A549 (cell line): ENCODE measurements around the gene RFWD3. TPM values are rescaled to one million over a fixed set of nuclear protein-coding genes. Genes with fewer than 3 reads are reported as not detected.

Experiments
- ATAC-seq, 2 experiments: fragments of 200-7000 bp in 1 of 2; fragments of >200 bp in 1 of 2; cut with Nextera tagmentation in 1 of 2; cut with Tn5 transposase in 1 of 2; 3 replicates each; pipeline versions ENCODE4 v1.8.0 to v1.9.1; 2018 to 2020; ENCODE audit warnings: mild to moderate bottlenecking in 1 of 2, moderate library complexity in 1 of 2
- CTCF ChIA-PET: fragments of 300-600 bp; sonication (Branson Sonifier 250); formaldehyde crosslinking; extraction: SDS; loops from one replicate; lab custom pipeline; 2021; ENCODE audit warnings: antibody characterized with exemption, inconsistent platforms; lab: Yijun Ruan, JAX
- POLR2A ChIA-PET: fragments of 350-600 bp; formaldehyde crosslinking; extraction: SDS; loops from one replicate; lab custom pipeline; 2021; ENCODE audit warnings: antibody characterized with exemption, inconsistent platforms; lab: Yijun Ruan, JAX
- DNase-seq, 2 experiments: peaks; one replicate each; pipeline versions ENCODE4 v3.0.0 to v3.0.0-alpha.2; 2011 to 2016; ENCODE audit warnings: low read depth in 1 of 2, low spot score in 1 of 2
- FAIRE-seq: peaks from 2 replicates; lab custom pipeline; 2011; peaks lifted over from hg19 to GRCh38; lab: Jason Lieb, UNC
- H3K27ac ChIP-seq, 2 experiments: fragments of >200 bp; sonication (Bioruptor Twin); formaldehyde crosslinking; 3 replicates each; pipeline ENCODE4 v1.5.1; 2016 to 2017
- H3K4me1 ChIP-seq: fragments of >200 bp; sonication (Bioruptor Twin); formaldehyde crosslinking; 3 replicates; pipeline ENCODE4 v1.6.1; 2016
- H3K4me2 ChIP-seq: fragments of >200 bp; sonication (Bioruptor Twin); formaldehyde crosslinking; 3 replicates; pipeline ENCODE4 v1.6.1; 2016
- H3K4me3 ChIP-seq: fragments of >200 bp; sonication (Bioruptor Twin); formaldehyde crosslinking; 3 replicates; pipeline ENCODE4 v1.5.1; 2016
- H3K9me3 ChIP-seq: fragments of >200 bp; sonication (Bioruptor Twin); formaldehyde crosslinking; 3 replicates; pipeline ENCODE4 v1.6.1; 2016
- CHD2 ChIP-seq: fragments of 150-350 bp; IDR thresholded peaks from 2 replicates; pipeline ENCODE4 v1.6.1; 2014; ENCODE audit warnings: low read length; ENCODE audit not compliant: partially characterized antibody
- EHF ChIP-seq: fragments of 250-450 bp; sonication (Bioruptor Pico); IDR thresholded peaks from 2 replicates; pipeline ENCODE4 v1.5.0; 2020; ENCODE audit warnings: mild to moderate bottlenecking
- ESRRA ChIP-seq: fragments of 150-350 bp; IDR thresholded peaks from 2 replicates; pipeline ENCODE4 v1.6.1; 2014; ENCODE audit warnings: mild to moderate bottlenecking, low read length, borderline replicate concordance
- FOSB ChIP-seq: fragments of 250-450 bp; sonication (Bioruptor Pico); IDR thresholded peaks from 2 replicates; pipeline ENCODE4 v1.5.0; 2020; ENCODE audit warnings: mild to moderate bottlenecking, moderate library complexity
- FOSL2 ChIP-seq, 2 experiments: fragments of 450-650 bp in 1 of 2; fragments of >200 bp in 1 of 2; sonication (Bioruptor Twin) in 1 of 2; formaldehyde crosslinking; IDR thresholded peaks; 2 replicates each; pipeline versions ENCODE4 v1.5.0 to v1.6.1; 2016 to 2020; ENCODE audit warnings: mild to moderate bottlenecking in 1 of 2, moderate library complexity in 1 of 2
- HEYL ChIP-seq: fragments of 250-450 bp; sonication (Bioruptor Pico); IDR thresholded peaks from 2 replicates; pipeline ENCODE4 v1.8.0; 2021; ENCODE audit warnings: mild to moderate bottlenecking, moderate library complexity
- HOXA7 ChIP-seq: fragments of 250-450 bp; sonication (Bioruptor Pico); IDR thresholded peaks from 2 replicates; pipeline ENCODE4 v1.5.0; 2020; ENCODE audit warnings: mild to moderate bottlenecking, moderate library complexity
- JUN ChIP-seq, 2 experiments: fragments of >200 bp; sonication (Bioruptor Twin); formaldehyde crosslinking; IDR thresholded peaks; 2 replicates in 1 of 2; 3 replicates in 1 of 2; pipeline ENCODE4 v1.6.1; 2016 to 2017
- JUNB ChIP-seq: fragments of >200 bp; sonication (Bioruptor Twin); formaldehyde crosslinking; IDR thresholded peaks from 2 replicates; pipeline ENCODE4 v1.6.1; 2016
- MAFK ChIP-seq: fragments of 450-650 bp; IDR thresholded peaks from 2 replicates; pipeline ENCODE4 v1.6.1; 2014; ENCODE audit not compliant: partially characterized antibody
- MAZ ChIP-seq: fragments of 150-350 bp; IDR thresholded peaks from 2 replicates; pipeline ENCODE4 v1.6.1; 2014; ENCODE audit warnings: antibody characterized with exemption, low read depth, low read length, borderline replicate concordance
- NFE2L2 ChIP-seq: fragments of 150-350 bp; conservative IDR thresholded peaks from 2 replicates; pipeline ENCODE4 v1.6.1; 2014; ENCODE audit warnings: low read length
- PHF8 ChIP-seq: fragments of 200-600 bp; sonication (generic); IDR thresholded peaks from 2 replicates; pipeline ENCODE4 v1.6.1; 2016; ENCODE audit warnings: low read depth, mild to moderate bottlenecking, antibody characterized with exemption, moderate library complexity, borderline replicate concordance
- RAD21 ChIP-seq, 2 experiments: fragments of >200 bp in 1 of 2; sonication (Bioruptor Twin) in 1 of 2; formaldehyde crosslinking in 1 of 2; IDR thresholded peaks in 1 of 2; conservative IDR thresholded peaks in 1 of 2; 2 replicates in 1 of 2; 3 replicates in 1 of 2; pipeline ENCODE4 v1.6.1; 2012 to 2018; ENCODE audit warnings: inconsistent platforms in 1 of 2
- REST ChIP-seq: fragments of 200-600 bp; sonication (generic); IDR thresholded peaks from 2 replicates; pipeline ENCODE4 v1.6.1; 2016; ENCODE audit warnings: antibody characterized with exemption, mild to moderate bottlenecking, moderate library complexity
- RNF2 ChIP-seq: fragments of 200-600 bp; sonication (generic); IDR thresholded peaks from 2 replicates; pipeline ENCODE4 v1.6.1; 2016; ENCODE audit warnings: low read depth, mild to moderate bottlenecking, antibody characterized with exemption, moderate library complexity, borderline replicate concordance
- SMC3 ChIP-seq: fragments of >200 bp; sonication (Bioruptor Twin); formaldehyde crosslinking; IDR thresholded peaks from 3 replicates; pipeline ENCODE4 v1.6.1; 2018; ENCODE audit warnings: inconsistent platforms
- TFCP2L1 ChIP-seq: fragments of 250-450 bp; sonication (Bioruptor Pico); IDR thresholded peaks from 2 replicates; pipeline ENCODE4 v1.5.0; 2021; ENCODE audit warnings: mild to moderate bottlenecking
- USF2 ChIP-seq: fragments of 450-650 bp; IDR thresholded peaks from 2 replicates; pipeline ENCODE4 v1.6.1; 2014; ENCODE audit warnings: antibody characterized with exemption
- ZC3H11A ChIP-seq: fragments of 450-650 bp; IDR thresholded peaks from 2 replicates; pipeline ENCODE4 v1.6.1; 2014; ENCODE audit warnings: antibody characterized with exemption, mild to moderate bottlenecking
- ZFP36 ChIP-seq: fragments of 450-650 bp; IDR thresholded peaks from 2 replicates; pipeline ENCODE4 v1.6.1; 2014; ENCODE audit warnings: borderline replicate concordance; ENCODE audit not compliant: partially characterized antibody
- WGBS: methylation state at CpG from one replicate; pipeline ENCODE4 v1.1.6; 2017; ENCODE audit errors: missing lambda C conversion rate; 5-methylcytosine and 5-hydroxymethylcytosine counted together
- polyA plus RNA-seq, 4 experiments: library from polyadenylated mRNA; depleted of rRNA in 3 of 4; stranded (reverse); fragments of >200 nt; fragmentation: RNase III in 1 of 4; extraction: RNeasy Plus Mini Kit Qiagen cat#74134 plus additional on column Dnase treatment in 1 of 4; gene quantifications; 2 replicates in 3 of 4; 3 replicates in 1 of 4; pipeline ENCODE4 v1.2.3, GENCODE V29; 2011 to 2017
- TF ChIP-seq, protein P1 (sequence below): fragments of 250-450 bp; sonication (Bioruptor Pico); IDR thresholded peaks from 2 replicates; pipeline ENCODE4 v1.5.0; 2020; ENCODE audit warnings: low read depth, mild to moderate bottlenecking, moderate library complexity
- TF ChIP-seq, protein P2 (sequence below): fragments of >200 bp; sonication (Bioruptor Twin); formaldehyde crosslinking; IDR thresholded peaks from 3 replicates; pipeline ENCODE4 v1.5.1; 2016

The RFWD3 gene
- polyA plus RNA-seq, 2 of the 4 experiments (the other 2 are of a cell fraction) = 36.1 to 50.6 TPM

DNA sequence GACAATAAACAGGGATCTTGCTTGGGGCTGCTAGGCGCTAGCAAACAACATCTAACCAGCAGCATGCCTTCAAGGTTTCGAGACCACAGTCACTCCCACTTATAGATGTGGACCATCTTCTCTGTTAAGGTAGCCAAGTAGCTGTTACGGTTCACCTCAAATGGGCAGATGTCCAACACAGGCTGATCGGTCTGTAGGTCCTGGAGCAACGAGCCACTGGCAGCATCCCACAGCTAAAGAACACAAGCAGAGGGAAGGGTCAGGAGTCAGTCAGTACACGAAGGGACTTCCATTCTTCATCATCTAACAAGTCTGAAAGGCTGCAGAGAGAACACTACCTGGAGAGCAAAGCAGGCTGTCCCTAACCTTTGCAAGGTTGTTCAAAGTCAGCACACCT is 42.8 kb downstream of the RFWD3 start:
- Histone ChIP-seq H3K9me3 (no peaks in the 10 kb centered on the region), H3K4me3 (no peak overlapping the region), H3K4me2 (no peak overlapping the region), H3K4me1 (no peaks in the 10 kb centered on the region), H3K27ac (no peak overlapping the region)
- no peak for TF ChIP-seq FOSB
- TF ChIP-seq EHF = no peak
- TF ChIP-seq NFE2L2 = no peak
- no peak for TF ChIP-seq CHD2
- TF ChIP-seq TFCP2L1 (CRISPR knock-in tag) = no peak
- no peak for TF ChIP-seq MAFK
- TF ChIP-seq HOXA7 (CRISPR knock-in tag) = no peak
- TF ChIP-seq REST = no peak
- TF ChIP-seq, protein P1, sequence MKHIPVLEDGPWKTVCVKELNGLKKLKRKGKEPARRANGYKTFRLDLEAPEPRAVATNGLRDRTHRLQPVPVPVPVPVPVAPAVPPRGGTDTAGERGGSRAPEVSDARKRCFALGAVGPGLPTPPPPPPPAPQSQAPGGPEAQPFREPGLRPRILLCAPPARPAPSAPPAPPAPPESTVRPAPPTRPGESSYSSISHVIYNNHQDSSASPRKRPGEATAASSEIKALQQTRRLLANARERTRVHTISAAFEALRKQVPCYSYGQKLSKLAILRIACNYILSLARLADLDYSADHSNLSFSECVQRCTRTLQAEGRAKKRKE (CRISPR knock-in tag) = no peak
- no peak for TF ChIP-seq ESRRA
- no peak for TF ChIP-seq JUNB
- TF ChIP-seq HEYL (CRISPR knock-in tag) = no peak
- TF ChIP-seq ZC3H11A = no peak
- TF ChIP-seq FOSL2 (IDR thresholded peaks at IDR 0.05) = no peak
- TF ChIP-seq FOSL2 (CRISPR knock-in tag; IDR thresholded peaks at IDR 0.05) = no peak
- no peak for TF ChIP-seq USF2
- no peak for TF ChIP-seq MAZ
- no peak for TF ChIP-seq ZFP36
- no peak for TF ChIP-seq RNF2
- no peak for TF ChIP-seq PHF8
- ChIA-PET POLR2A (no interaction called here), CTCF (interaction anchor here (0.6 to 4.7 kb wide), 10 partner anchors 10 to 318 kb away, joined by 3 to 31 read pairs (median 6); no protein-coding TSS in a partner anchor)
- ATAC-seq = peak in 1 of 2 experiments; percentile 20; a peak in 3 of 6 replicates
- no peak for FAIRE-seq
- DNase-seq = no peak
- 95% methylated on average over 6 of the region's 6 CpGs for WGBS

- ChIA-PET CTCF (interaction anchor here (0.6 to 4.7 kb wide), 28 partner anchors 11 to 318 kb away, joined by 3 to 31 read pairs (median 4); partner anchors contain the start of genes GLG1 and RFWD3), POLR2A (interaction anchor here (1.1 to 1.5 kb wide), 2 partner anchors 16 to 314 kb away, joined by 3 to 5 read pairs; partner anchors contain the start of gene GLG1)
- DNase-seq (peak; percentile 57 to 68), FAIRE-seq (no peak), ATAC-seq (peak; percentile 69 to 75; a peak in 5 of 6 replicates)
- H3K4me1 ChIP-seq = no peaks in the 10 kb centered on the region
- H3K4me3 ChIP-seq = no peak overlapping the region
- no peak overlapping the region for H3K27ac ChIP-seq
- H3K9me3 ChIP-seq = no peaks in the 10 kb centered on the region
- no peak overlapping the region for H3K4me2 ChIP-seq
- TF ChIP-seq REST (no peak), RAD21 (conservative IDR thresholded peaks at IDR 0.05 in 1 of 2, IDR thresholded peaks at IDR 0.05 in 1 of 2) (peak; percentile 61 to 72), JUN (IDR thresholded peaks at IDR 0.05) (no peak), MAFK (no peak), SMC3 (peak; percentile 64)
- TF ChIP-seq, protein P2, sequence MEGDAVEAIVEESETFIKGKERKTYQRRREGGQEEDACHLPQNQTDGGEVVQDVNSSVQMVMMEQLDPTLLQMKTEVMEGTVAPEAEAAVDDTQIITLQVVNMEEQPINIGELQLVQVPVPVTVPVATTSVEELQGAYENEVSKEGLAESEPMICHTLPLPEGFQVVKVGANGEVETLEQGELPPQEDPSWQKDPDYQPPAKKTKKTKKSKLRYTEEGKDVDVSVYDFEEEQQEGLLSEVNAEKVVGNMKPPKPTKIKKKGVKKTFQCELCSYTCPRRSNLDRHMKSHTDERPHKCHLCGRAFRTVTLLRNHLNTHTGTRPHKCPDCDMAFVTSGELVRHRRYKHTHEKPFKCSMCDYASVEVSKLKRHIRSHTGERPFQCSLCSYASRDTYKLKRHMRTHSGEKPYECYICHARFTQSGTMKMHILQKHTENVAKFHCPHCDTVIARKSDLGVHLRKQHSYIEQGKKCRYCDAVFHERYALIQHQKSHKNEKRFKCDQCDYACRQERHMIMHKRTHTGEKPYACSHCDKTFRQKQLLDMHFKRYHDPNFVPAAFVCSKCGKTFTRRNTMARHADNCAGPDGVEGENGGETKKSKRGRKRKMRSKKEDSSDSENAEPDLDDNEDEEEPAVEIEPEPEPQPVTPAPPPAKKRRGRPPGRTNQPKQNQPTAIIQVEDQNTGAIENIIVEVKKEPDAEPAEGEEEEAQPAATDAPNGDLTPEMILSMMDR = peak; percentile 79
- 30% methylated on average over 4 of the region's 4 CpGs for WGBS
Measured at GRCh38 chr16:74623214-74623838, 43.4 kb downstream of the RFWD3 start.
